Dermis blood vessel endothelial cell (primary cell): ENCODE measurements around the gene SPTLC3. TPM values are rescaled to one million over a fixed set of nuclear protein-coding genes. Genes with fewer than 3 reads are reported as not detected.

ENCODE experiments used
- DNase-seq: peaks from one replicate; pipeline ENCODE4 v3.0.0; 2010
- total RNA-seq: library from RNA; depleted of rRNA; stranded (reverse); fragments of >200 nt; gene quantifications from 2 replicates; pipeline ENCODE4 v1.2.3, GENCODE V29; 2014

SPTLC3 gene
- total RNA-seq, 1 donor from 2014 or later, result 0.68 TPM

DNA sequence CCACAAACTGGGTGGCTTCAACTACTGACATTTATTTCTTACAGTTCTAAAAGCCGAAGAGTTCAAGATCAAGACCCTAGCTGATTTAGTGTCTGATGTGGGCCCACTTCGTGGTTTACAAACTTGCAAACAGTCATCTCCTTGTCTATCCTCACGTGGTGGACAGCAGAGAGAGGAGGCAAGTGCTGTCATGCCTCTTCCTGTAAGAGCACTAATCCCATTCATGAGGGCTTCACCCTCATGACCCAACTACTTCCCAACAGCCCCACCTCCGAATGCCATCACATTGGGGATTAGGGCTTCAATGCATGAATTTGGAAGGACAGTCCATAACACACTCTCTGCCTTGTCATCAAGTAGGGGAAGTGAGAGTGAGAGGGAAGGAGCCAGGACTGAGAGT, 196.7 kb downstream of the SPTLC3 start:
- DNase-seq, result no peak

DNA sequence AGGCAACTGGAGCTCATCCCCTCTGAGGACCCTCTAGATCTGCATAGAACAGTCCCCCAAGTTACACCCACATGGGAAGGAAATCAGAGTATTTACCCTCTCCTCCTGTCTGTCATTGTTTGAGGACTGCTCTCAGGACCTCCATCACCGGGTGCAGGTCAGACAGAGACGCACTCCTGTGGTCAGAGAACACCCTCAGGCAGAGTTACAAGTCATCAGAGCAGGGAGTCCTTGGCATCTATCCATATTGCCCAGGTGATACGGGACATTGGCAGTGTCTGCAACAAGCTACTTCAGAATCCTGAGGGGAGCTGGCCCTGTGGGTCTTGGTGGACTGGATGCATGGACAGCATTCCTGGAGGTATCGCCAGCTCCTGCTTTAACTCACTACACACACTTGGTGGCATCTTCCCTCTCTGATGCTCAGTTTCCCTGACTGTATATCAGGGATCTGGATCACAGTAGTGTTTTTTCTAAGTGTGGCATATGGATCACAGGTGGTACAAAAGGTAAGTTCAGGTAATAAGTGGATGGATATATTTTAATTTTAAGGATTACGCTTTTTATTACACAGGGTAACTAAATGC, 197.2 kb downstream of the SPTLC3 start:
- no peak for DNase-seq

GRCh38 chr20:13207016-13207415, 198.2 kb downstream of the SPTLC3 start:
- no peak for DNase-seq

- no peak for DNase-seq
Measured at GRCh38 chr20:13211956-13212618, 203.3 kb downstream of the SPTLC3 start.

DNA sequence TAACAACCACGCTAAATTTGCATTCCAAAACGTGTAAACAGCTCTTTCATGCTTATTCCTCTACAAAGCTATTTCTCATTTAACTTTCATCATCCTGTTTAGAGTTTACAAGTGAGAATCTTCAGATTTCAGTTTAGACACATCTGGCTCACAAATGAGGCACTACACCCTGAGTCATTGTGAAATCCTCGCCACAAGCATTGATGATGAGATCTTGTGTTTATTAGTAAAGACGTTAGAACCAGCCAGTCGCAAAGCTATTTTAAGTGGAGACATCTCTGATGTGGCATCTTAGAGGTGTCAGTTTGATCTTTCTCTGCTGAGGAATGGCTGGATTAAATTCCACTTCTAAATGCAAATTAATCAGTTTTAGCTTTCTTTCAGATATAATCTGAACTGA, 204.0 kb downstream of the SPTLC3 start:
- DNase-seq, result no peak

DNA sequence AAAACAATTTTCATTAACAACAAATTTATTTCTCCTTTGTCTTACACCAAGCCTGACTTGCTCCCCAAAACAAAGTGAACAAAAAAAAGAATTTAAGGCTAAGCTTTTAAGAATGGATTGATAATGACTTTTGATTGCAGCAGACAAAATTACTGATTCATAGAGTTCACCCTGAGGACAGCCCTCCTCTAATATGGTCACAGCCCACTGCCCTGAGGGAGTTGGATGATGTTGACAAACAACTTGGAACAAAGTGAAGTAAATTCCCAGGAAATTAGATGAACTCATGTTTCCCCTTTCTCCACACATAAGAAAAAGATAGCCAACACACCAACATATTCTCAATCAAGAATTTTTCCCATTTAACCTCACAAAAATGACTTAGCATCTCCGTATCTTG, 204.6 kb downstream of the SPTLC3 start:
- DNase-seq, result no peak

DNA sequence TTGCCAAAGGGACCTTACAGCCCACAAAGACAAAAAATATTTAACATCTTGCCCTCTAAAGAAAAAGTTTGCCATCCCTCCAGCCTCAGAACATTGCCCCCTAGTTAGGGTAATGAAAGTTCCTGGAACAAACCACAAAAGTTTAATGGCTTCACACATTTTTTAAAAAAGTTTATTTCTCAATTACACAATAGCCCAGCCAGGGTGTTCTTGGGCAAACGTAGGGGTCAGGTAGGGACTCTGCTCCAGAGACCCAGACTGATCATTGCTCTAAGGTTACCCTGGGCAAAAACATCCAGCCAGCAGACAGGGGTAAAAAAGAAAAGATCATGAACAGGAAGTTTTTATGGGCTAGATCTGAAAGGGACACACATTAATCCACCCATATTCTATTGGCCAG, 207.8 kb downstream of the SPTLC3 start:
- no peak for DNase-seq

Other genes starting within 250 kb of the SPTLC3 start
- 0.09 and 0.17 TPM in 2 replicates for gene ISM1, start 212.3 kb downstream of the SPTLC3 start, total RNA-seq